Vagina (tissue), 2 donors: ENCODE measurements around the gene PTBP1.

Experiments
- CTCF ChIP-seq, 3 experiments: fragments of 450-650 bp in 2 of 3; fragments of 200-600 bp in 1 of 3; sonication (generic) in 1 of 3; IDR thresholded peaks; one replicate each; pipeline ENCODE4 v1.5.1; 2017 to 2019; ENCODE audit warnings: antibody characterized with exemption in 3 of 3, mild to moderate bottlenecking in 2 of 3, moderate library complexity in 2 of 3
- POLR2AphosphoS5 ChIP-seq, 2 donors: sonication (generic); formaldehyde crosslinking; IDR thresholded peaks; one replicate each; pipeline ENCODE4 v1.9.0; 2017; ENCODE audit warnings: antibody characterized with exemption in 2 of 2, mild to moderate bottlenecking in 2 of 2, low read depth in 1 of 2; ENCODE audit not compliant: insufficient read depth in 1 of 2

GRCh38 chr19:807627-808422, 10.6 kb downstream of the PTBP1 start:
- no peak for TF ChIP-seq CTCF (IDR thresholded peaks at IDR 0.05)
- no peak for TF ChIP-seq POLR2AphosphoS5 (IDR thresholded peaks at IDR 0.05; ENCODE audit: insufficient read depth in 1 of 2, low read depth in 1 of 2)
